Measurements from ENCODE around the gene NCMAP.
"Not testable (repeated sequence)": the region's sequence is repeated elsewhere in the genome, so short reads cannot be mapped to it uniquely, and the experiment has no call there.

The NCMAP gene

GRCh38 chr1:24544239-24544638, 11.6 kb upstream of the NCMAP start:
- no peak for DNase-seq

DNA sequence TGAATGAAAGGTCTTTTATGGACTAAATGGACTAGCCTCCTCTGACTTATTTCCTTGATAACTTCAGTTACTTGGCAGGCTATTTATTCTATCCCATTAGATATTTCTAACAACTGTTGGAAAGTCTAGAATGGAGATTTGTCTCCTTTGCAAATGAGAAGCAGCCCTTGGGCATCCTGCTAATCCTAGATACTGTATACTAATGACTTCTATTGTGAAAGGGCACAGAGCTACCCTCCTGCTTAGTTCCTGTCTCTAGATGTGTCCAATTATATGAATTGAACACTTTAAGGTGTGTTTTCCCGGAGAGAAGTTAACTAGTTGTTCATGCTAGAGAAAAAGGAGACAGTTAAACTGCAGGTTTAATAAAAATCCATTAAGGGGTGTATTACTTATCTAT, 10.2 kb upstream of the NCMAP start:
- no peak for DNase-seq

DNA sequence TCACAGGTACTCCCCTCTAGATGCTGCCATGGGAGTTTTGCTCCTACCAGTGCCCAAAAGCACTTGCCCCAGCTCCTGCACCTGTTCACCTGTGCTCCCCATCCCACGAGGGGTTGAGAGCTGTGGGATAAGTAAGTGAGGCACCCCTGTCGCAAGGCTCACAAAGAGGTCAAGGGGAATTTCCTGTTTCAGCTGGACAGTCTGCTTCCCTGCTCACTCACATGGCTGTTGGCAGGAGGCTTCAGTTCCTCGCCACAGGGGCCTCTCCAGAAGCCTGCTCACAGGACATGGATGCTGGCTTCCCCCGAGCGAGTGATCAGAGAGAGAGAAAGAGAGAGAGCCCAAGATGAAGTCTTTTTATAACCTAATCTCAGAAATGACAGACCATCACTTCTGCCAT, 8.7 kb upstream of the NCMAP start:
- no peak for DNase-seq

DNA sequence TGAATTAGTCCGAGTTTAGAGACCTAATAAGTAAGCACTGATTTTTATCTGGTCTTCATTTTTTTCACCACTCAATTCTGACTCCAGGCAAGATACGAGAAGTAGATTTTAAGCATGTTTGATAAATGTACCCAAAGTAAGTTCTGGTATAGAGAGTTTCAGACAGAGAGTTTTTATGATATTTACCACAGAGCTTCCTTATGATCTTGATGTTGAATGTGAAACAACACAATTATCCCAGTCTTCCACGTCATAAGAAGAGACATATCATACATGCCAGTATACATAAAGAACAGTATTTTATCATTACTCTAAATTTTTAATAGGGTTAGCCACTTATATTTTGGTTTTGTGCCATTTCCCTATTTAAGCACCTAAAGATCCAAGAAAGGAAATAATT, 7.8 kb upstream of the NCMAP start:
- DNase-seq = no peak

- not testable (repeated sequence) for DNase-seq
These were observed 6.7 kb upstream of the NCMAP start for GRCh38 chr1:24549210-24549609.

- DNase-seq = no peak
These were observed 4.5 kb upstream of the NCMAP start for GRCh38 chr1:24551290-24551959.

DNA sequence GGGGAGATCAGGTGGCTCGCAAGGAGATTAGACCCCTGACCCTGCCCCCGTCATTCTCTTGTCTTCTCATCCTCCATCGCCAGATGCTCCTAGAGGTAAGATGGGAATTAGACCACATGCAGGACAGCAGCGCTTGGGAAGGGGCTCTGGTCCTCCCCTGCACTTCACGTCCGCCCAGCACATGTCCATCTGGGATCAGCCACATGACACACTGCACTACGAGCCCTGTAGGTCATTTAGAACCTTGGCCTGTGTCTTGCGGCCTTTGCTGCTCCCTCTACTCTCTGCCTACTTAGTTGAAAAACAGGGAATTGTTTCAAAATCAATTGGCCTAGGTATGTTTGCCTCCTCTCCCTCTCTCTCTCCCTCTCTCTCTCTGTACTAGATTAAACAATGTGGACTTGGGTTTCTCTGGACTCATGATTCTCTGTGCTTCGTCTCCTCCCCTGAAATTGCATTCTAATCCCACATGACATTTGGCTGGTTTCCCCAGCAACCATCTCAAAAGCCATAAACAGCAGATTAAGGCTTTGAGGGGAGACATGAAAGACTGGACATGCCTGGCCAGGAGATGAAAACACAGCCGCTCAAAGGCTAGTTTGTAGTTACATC, 3.8 kb upstream of the NCMAP start:
- no peak for DNase-seq

DNA sequence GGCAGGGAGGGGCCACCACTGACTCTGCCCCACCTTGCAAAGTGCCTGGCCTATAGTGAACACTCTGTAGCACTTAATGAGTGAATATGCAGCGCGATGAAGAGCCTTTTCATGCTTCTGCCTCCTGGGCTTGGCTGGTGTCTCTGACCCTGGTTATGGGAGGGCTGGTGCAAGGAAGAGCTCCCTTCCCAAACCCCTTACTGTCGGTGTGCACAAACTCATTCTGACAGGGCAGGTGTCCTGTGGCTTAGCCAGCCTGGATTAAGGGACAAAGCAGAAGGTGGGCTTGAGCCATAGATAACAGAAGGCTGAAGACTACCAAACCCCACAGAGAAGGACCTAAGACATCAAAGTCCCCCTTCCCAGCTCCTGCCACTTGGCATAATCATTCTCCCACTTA, 2.0 kb upstream of the NCMAP start:
- DNase-seq = no peak

DNA sequence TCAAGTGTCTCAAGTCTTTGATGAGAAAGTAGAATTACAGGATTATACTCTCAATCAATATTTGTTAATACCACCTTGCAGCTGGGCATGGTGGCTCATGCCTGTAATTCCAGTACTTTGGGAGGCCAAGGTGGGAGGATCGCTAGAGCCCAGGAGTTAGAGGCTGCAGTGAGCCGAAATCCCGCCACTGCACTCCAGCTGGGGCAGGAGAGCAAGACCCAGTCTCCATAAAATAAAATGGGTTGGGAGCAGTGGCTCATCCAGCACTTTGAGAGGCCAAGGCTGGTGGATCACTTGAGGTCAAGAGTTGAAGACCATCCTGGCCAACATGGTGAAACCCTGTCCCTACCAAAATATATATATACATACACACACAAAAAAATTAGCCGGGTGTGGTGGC, 1.2 kb upstream of the NCMAP start:
- DNase-seq = no peak

DNA sequence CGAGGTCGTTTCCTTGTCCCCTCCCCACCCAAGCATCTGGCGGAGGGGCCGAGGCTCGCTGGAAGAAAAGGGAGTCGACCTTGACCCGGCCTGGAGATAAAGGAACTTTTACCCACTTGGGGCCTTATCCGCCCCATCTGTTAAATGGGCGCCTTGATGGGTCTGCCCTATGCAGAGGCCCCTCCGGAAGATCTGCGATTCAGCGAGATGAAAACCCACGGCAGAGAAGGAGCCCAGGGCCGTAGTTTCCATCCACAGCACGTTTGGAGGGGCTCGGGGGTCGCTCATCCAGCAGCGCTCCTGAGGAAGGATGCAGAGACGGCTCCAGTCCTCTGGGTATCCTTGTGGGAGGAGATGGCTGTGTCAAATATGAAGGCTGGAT, 518 bp downstream of the NCMAP start:
- DNase-seq = no peak

DNA sequence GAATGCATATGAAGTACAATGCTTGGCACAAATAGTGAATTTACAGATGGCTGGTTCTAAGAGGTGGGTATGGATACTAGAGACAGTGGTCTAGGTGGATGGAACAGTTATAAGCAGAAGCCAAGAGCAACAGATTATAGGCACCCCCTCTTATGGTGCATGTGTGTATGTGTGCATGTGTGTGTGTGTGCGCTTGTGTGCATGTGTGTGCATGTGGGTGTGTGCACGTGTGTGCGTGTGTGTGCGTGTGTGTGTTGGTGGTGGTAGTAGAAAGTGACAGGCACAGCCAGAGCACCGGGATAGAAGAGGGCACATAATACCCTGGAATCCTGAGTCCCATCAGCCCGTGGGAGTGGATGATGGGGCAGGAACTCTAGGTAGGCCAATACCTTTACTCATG, 1.3 kb downstream of the NCMAP start:
- no peak for DNase-seq

DNA sequence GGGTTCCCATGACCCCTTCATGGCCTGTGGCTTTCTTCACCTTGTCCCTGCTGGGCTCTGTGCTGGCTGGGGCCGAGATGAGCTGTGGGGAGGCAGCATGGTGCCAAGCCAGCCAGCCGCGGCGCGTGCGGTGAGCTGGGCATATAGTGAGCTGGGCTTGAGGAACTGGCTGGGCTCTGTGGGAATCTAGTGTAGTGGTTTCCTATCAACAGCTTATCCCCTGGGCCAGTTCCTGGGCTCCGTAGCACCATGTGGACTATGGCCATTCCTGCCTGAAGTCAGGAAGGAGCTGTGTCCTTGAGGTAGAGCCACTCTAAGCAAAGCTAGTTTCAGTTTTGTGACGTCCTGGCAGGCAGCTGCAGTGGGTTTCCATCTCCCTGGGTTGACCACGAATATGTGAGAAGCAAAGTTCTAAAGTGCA, 1.8 kb downstream of the NCMAP start:
- no peak for DNase-seq

DNA sequence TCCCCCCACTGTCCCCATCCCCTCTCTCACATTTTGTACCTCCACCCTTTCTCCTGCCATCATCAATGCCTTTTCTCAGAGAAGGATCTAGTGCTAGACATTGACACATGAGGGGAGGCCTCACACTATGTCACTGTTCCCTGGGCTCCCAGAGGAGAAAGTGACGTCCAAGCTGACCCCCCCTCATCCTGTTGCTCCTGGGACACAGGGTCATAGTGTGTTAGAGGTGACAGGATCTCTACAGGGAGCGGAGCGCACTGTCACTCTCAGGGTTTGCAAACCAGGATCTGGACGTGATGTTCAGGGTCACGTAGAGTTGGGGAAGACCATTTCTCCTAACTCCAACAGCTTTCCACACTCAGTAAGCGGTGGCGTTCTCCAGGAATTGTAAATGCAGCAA, 2.6 kb downstream of the NCMAP start:
- DNase-seq = no peak

DNA sequence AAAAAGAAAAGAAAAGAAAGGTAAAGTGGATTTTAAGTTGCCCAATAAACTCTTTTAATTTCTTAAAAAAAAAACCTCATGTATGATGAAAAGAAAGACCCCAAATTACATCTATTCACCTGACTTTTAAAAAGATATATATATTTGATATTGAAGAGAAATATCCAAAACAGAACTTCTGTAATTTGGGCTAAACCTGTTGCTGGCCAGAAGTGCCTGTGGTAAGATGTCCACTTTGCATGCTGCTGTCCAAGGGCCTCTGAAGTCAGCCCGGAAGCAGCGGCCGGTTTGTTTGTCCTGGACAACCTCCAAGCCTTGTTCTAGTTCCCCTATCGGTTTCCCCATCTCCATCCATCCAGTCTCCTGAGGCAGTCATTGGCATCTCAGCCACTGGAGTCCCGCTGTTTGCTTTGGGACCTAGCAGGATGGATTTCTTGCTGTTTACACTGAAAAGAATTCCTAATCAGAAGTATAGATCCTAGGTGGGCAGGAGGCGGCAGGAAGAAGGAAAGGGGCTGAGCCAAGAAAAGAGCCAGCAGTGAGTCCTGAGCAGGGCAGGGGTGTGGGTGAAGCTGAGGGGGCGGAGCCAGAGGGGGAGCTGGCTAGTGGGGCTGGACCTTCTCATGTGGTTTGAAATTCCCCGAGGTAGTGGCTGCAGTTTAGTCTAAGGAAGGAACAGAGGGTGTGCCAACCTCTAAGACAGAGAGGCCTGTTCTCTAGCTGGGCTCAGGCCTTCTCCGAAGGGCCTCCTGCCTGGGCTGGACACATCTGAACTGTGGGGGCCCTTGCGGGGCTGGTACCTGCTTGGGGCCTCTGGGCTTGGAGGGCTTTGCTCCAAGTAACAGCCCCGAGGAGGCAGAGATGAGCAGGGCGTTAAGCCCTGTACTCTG, 3.3 kb downstream of the NCMAP start:
- DNase-seq = no peak

DNA sequence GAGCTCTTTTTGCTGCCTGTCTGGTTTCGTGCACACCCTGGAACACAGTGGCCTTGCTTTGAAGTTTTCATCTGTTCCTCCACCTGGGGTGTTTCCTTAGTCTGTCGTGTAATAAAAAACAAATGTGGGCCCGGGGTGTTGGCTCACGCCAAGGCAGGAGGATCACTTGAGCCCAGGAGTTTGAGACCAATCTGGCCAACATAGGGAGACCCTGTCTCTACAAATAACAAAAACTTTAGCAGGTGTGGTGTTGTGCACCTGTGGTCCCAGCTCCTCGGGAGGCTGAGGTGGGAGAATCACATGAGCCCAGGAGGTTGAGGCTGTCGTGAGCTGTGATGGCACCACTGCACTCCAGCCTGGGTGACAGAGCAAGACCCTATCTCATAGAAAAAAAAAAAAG, 4.5 kb downstream of the NCMAP start:
- DNase-seq = no peak

DNA sequence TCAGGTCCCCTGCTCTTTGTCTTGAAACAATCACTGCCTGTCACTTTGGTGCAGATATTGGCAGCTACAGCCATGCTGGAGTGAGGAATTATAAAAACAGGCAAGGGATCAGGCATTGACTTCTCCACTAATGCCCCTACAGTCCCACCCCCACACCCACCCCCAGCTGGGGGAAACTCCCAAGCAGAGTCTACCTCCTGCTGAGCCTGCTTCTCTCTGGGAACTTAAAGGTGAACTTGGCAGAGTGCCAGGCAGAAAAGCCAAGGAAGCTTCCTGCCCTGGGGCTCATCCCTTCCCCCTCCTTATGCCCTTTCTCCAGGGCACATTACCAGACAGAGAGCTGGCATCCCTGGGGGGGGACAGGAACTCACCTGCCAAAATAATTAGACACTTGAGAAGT, 6.7 kb downstream of the NCMAP start:
- DNase-seq = no peak

- no peak for DNase-seq
These were observed 8.8 kb downstream of the NCMAP start for GRCh38 chr1:24564695-24565094.

DNA sequence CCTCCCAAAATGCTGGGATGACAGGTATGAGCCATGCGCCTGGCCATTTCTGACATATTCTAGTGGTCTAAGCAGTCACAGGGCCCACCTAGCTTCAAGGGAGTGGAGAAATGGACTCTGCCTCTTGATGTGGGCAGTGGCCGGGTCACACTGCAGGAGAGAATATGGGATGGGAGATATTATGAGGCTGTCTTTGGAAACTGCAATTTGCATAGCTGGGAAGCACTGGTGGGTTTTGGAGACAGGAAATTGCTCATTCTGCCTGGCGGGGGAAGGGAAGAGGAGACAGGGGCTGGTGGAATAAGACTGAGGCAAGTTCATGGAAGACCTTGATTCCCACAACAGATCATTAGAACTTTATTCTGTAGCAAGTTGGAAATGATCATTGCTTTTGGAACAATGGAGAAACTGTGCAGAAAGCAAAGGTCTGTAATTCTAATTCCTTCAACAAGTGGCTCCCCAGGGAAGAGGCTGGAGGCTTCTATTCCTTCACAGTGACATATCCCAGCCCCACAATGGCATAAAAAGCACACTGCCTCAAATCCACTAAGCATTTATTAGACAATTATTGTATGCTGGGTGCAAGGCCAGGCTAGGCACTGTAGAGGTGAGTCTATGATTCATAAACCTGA, 10.5 kb downstream of the NCMAP start:
- DNase-seq = no peak

DNA sequence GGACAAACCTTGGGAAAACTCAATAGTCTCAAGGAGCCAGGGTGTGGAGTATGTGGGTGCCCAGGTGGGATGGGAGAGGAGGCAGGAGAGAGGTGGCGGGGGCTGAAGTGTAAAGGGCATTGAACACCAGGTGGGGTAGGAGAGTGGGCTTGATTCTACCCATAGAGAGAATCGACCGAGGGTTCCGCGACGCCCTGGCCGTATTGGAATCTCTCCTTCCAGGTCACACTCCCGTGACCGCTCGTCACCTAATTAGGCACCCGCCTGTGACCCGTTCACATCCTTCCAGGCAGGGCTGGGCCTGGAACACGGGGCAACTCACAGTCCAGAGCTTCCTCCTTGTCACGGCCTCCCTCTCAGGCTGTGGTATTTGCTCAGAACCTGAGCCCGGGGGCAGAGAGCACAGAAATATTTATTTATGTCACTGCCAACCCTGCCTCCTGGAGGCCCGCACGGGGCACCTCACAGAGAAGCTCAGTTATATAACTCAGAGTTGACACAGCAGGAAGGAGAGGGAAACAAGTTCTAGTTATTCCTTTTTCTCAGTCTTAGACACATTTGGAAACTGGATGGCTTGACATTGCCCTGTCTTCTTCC, 12.0 kb downstream of the NCMAP start:
- no peak for DNase-seq

DNA sequence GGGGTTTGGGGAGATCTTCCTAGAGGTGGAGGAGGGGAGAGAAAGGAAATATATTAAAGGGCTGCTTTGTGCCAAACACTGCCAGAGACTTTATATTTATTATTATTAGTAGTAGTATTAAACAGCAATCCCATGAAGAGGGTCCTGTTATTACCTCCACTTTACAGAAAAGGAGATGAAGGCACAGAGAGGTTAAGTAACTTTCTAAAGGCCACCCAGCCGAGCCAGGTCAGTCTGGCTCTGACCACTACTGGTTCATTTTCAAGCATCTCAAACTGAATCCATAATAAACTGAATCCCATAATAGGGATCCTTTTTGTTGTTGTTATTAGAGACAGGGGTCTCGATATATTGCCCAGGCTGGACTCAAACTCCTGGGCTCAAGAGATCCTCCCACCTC, 12.6 kb downstream of the NCMAP start:
- DNase-seq = no peak

DNA sequence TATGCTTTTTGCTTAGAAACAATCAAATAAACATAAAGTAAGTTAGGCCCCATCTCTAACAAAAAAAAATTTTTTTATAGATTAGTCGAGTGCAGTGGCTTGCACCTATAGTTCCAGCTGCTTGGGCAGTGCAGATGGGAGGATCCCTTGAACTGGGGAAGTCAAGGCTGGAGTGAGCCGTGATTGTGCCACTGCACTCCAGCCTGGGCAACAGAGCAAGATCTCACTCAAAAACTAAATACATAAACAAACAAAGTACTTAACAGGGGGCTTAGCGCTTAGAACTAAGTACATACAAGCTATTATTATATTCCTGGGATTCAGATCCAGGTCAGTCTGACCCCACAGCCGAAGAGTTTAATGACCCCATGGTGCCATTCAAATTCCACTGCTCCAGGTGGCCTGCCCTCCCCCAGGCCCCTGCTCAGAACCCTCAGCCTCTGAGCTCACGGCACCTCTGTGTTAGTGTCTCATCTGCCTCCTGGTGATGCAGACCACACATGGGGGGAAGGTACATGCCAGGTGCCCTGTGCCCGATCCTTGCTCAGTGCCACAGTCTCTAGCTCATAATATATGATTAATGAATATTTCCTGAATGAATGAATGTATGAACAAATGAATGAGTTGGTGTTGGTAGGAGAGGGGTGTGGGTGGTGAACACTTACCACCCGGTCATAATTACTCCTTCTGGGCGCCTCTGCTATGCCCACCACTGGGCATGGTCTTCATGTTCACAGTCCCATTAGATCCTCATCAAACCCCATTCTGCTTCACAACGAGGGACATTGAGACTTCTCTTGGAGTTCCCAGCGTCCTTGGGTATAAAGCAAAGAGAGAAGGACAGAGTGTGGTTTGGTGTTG, 14.6 kb downstream of the NCMAP start:
- no peak for DNase-seq

DNA sequence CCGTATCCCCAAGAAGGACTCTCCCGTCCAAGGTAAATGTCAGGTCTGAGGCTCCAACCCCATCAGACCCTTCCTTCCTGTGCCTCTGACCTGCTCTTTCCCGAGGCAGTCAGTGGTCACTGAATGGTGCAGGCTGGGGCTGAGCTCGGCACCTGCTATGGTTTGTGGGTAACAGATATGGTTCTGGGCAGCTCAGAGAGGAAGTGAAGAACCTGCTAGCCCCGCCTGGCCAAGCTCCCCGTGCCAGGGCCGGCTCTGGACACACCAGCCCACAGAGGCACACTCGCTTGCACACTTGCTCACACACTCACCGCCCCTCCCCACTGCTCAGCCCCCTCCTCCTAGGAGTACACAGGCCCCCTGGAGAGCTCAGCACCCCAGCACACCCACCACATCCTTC, 16.4 kb downstream of the NCMAP start:
- no peak for DNase-seq
